OCI-LY3 (cell line): ENCODE measurements around the gene PAQR5.

ENCODE experiments used
- H2AFZ ChIP-seq: fragments of 200-600, 300-600 bp; shearing (Covaris generic); 2 replicates; pipeline ENCODE4 v1.6.0; 2014; ENCODE audit warnings: antibody characterized with exemption, low read depth, low read length
- H3K27ac ChIP-seq: fragments of 200-600, 300-600 bp; sonication (generic); 2 replicates; pipeline ENCODE4 v1.5.1; 2014; ENCODE audit warnings: mild to moderate bottlenecking, low read length, moderate library complexity, mixed read lengths
- H3K27me3 ChIP-seq: fragments of 200-600, 300-600 bp; sonication (generic); 2 replicates; pipeline ENCODE4 v1.6.1; 2014; ENCODE audit warnings: low read depth, low read length, mixed read lengths
- H3K36me3 ChIP-seq: fragments of 200-600, 300-600 bp; sonication (generic); replicated peaks from 2 replicates; pipeline ENCODE3; 2014; ENCODE audit warnings: low read depth, low read length, mixed read lengths
- H3K4me1 ChIP-seq: fragments of 300-600, 200-600 bp; sonication (generic); 2 replicates; pipeline ENCODE4 v1.6.1; 2014; ENCODE audit warnings: low read length, mixed read lengths
- H3K4me2 ChIP-seq: fragments of 200-600, 300-600 bp; sonication (generic); 2 replicates; pipeline ENCODE4 v1.6.1; 2014; ENCODE audit warnings: low read length, mixed read lengths
- H3K4me3 ChIP-seq: fragments of 300-600, 200-600 bp; sonication (generic); 2 replicates; pipeline ENCODE4 v1.5.1; 2014; ENCODE audit warnings: antibody characterized with exemption, mild to moderate bottlenecking, low read length, moderate library complexity
- H3K79me2 ChIP-seq: fragments of 300-600, 200-600 bp; shearing (Covaris generic); 2 replicates; pipeline ENCODE4 v1.6.1; 2014; ENCODE audit warnings: mild to moderate bottlenecking, low read length, mixed read lengths
- H3K9ac ChIP-seq: fragments of 300-600, 200-600 bp; shearing (Covaris generic); 2 replicates; pipeline ENCODE4 v1.6.0; 2014; ENCODE audit warnings: mild to moderate bottlenecking, low read length, moderate library complexity
- H3K9me3 ChIP-seq: fragments of 200-600, 300-600 bp; shearing (Covaris generic); 2 replicates; pipeline ENCODE4 v1.6.1; 2014; ENCODE audit warnings: low read length, mixed read lengths; ENCODE audit not compliant: insufficient read depth
- H4K20me1 ChIP-seq: fragments of 200-600, 300-600 bp; sonication (generic); 2 replicates; pipeline ENCODE4 v1.6.1; 2016; ENCODE audit warnings: low read length, mixed read lengths; ENCODE audit not compliant: insufficient read depth
- EZH2phosphoT487 ChIP-seq: fragments of 200-600 bp; shearing (Covaris generic); IDR thresholded peaks from 2 replicates; pipeline ENCODE4 v1.6.1; 2018; ENCODE audit warnings: antibody characterized with exemption, mixed run types, low read depth
- TF ChIP-seq, protein P1 (sequence below): fragments of 200-600, 300-600 bp; sonication (generic); IDR thresholded peaks from 2 replicates; pipeline ENCODE4 v1.5.1; 2014; ENCODE audit warnings: antibody characterized with exemption, low read length, low read depth

The PAQR5 gene

DNA sequence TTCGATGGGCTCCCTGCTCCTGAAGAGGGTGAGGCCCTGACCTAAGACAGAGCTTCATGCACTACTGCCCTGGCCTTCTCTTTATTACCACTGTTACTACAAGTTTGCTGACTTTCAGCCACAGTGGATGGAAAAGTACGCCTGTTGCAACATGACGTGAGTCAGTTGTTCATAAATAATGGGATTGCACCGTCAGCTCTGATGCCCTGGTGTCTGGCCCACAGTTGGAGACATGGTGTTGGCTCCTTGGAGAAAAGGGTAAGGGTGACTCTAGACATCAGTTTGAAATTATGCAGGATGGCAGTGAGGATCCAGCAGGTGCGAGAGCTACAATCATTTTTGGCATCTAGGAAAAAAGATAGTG is 5.5 kb downstream of the PAQR5 start:
- H3K9ac ChIP-seq, result no peak overlapping the region
- no peak overlapping the region for H3K4me2 ChIP-seq
- H4K20me1 ChIP-seq, result no peaks in the 10 kb centered on the region
- no peak overlapping the region for H2AFZ ChIP-seq
- no peak for TF ChIP-seq EZH2phosphoT487
- TF ChIP-seq, protein P1, sequence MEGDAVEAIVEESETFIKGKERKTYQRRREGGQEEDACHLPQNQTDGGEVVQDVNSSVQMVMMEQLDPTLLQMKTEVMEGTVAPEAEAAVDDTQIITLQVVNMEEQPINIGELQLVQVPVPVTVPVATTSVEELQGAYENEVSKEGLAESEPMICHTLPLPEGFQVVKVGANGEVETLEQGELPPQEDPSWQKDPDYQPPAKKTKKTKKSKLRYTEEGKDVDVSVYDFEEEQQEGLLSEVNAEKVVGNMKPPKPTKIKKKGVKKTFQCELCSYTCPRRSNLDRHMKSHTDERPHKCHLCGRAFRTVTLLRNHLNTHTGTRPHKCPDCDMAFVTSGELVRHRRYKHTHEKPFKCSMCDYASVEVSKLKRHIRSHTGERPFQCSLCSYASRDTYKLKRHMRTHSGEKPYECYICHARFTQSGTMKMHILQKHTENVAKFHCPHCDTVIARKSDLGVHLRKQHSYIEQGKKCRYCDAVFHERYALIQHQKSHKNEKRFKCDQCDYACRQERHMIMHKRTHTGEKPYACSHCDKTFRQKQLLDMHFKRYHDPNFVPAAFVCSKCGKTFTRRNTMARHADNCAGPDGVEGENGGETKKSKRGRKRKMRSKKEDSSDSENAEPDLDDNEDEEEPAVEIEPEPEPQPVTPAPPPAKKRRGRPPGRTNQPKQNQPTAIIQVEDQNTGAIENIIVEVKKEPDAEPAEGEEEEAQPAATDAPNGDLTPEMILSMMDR, result no peak
- no peaks in the 10 kb centered on the region for H3K27me3 ChIP-seq
- no peaks in the 10 kb centered on the region for H3K79me2 ChIP-seq
- no peak overlapping the region for H3K27ac ChIP-seq
- no peaks in the 10 kb centered on the region for H3K4me1 ChIP-seq
- H3K9me3 ChIP-seq, result no peaks in the 10 kb centered on the region
- H3K4me3 ChIP-seq, result no peak overlapping the region
- no peaks in the 10 kb centered on the region for H3K36me3 ChIP-seq

DNA sequence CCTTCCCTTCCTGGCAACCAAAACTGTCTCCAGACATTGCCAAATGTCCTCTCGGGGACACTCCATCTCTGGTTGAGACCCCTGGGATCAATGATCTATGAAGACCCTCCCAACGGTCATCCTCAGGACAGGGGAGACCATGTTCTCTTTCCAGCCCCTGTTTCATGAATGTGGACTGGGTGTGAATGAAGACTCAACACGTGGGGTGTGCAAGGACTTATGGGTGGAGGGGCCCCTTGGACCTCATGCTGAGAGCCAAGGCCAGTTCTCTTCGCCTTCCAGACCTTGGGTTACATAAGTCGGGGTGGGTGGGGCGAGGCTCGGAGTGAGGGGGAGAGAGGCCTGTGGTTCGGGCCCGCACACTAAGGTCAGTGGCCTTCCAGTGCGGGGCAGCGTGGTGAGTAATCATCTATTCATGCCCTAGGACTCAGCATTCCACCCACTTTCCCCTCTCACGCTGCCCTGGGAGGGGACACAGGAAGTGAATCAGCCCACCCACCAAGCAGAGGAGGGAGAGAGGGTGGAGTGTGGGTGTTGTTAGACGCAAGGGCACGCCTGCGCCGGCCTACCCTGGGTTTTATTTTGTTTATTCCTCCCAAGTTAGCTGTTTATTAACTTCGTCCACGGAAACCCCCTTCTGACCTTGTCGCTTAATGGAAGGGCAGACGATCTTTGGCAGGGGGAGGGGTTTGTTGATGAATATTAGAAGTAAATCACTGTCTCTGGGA is 6.7 kb downstream of the PAQR5 start:
- Histone ChIP-seq H3K4me1 (no peaks in the 10 kb centered on the region), H3K36me3 (no peaks in the 10 kb centered on the region), H3K4me3 (no peak overlapping the region), H2AFZ (no peak overlapping the region), H3K4me2 (no peak overlapping the region), H3K79me2 (no peaks in the 10 kb centered on the region), H3K9ac (no peak overlapping the region), H4K20me1 (no peaks in the 10 kb centered on the region), H3K9me3 (no peaks in the 10 kb centered on the region), H3K27me3 (no peaks in the 10 kb centered on the region), H3K27ac (no peak overlapping the region)
- TF ChIP-seq, protein P1, result no peak
- TF ChIP-seq EZH2phosphoT487, result no peak

DNA sequence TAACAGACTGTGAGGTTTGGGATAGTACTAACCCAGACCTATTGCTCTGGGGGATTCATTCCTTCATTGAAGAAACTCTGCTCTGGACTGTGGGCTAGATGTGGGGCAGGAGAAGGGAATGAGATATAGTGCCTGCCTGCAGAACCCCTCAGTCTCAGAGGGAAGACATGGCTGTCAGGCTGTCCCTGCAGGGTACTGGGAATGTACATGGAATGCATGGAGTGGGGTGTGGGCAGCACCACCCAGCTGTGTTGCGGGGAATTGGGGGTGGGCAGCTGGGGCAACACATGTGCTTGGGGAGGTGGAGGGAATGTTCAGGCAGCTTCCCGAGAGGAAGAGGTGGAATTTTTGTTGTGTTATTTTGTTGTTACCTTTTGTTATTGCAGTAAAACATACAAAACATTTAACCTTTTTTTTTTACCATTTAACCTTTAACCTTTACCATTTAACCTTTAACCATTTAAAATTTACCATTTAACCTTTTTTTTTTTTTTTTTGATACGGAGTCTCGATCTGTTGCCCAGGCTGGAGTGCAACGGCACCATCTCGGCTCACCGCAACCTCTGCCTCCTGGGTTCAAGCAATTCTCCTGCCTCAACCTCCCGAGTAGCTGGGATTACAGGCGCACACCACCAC is 7.3 kb downstream of the PAQR5 start:
- Histone ChIP-seq H3K4me1 (no peaks in the 10 kb centered on the region), H4K20me1 (no peaks in the 10 kb centered on the region), H3K4me2 (no peak overlapping the region), H3K9ac (no peak overlapping the region), H3K27me3 (no peaks in the 10 kb centered on the region), H2AFZ (no peak overlapping the region), H3K27ac (no peak overlapping the region), H3K79me2 (no peaks in the 10 kb centered on the region), H3K9me3 (no peaks in the 10 kb centered on the region), H3K36me3 (no peaks in the 10 kb centered on the region), H3K4me3 (no peak overlapping the region)
- TF ChIP-seq, protein P1, result no peak
- TF ChIP-seq EZH2phosphoT487, result no peak

DNA sequence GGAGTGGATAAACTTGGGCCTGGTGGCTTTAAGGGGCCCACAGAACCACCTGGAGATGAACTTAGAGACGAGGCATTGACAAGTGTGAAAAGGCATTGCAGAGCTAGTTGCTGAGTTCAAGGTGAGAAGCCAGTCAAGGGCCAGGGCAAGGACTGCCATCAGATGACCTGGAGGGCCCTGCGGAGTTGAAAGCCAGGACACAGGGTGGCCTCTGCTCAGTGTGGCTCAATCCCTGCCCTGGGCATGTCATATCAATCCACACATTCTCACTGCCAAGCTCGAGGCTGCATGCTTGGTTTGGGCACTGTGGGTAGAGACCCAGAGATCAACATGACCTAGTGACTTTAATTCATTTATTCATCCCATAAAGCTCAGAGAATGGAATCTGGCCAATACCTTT is 9.2 kb downstream of the PAQR5 start:
- H3K9me3 ChIP-seq, result no peaks in the 10 kb centered on the region
- H3K4me2 ChIP-seq, result no peak overlapping the region
- H3K4me1 ChIP-seq, result no peaks in the 10 kb centered on the region
- H2AFZ ChIP-seq, result no peak overlapping the region
- no peak overlapping the region for H3K27ac ChIP-seq
- no peak overlapping the region for H3K4me3 ChIP-seq
- peaks cover 6% of the 10 kb centered on the region for H3K27me3 ChIP-seq
- no peak for TF ChIP-seq EZH2phosphoT487
- TF ChIP-seq, protein P1, result no peak
- no peaks in the 10 kb centered on the region for H3K79me2 ChIP-seq
- H4K20me1 ChIP-seq, result no peaks in the 10 kb centered on the region
- H3K36me3 ChIP-seq, result no peaks in the 10 kb centered on the region
- H3K9ac ChIP-seq, result no peak overlapping the region
